Heart left ventricle (tissue), 16 donors: ENCODE measurements around the gene NXPE3. TPM values are rescaled to one million over a fixed set of nuclear protein-coding genes. Genes with fewer than 3 reads are reported as not detected.

ENCODE experiments used
- ATAC-seq, 4 donors: fragments of 200-7000 bp; cut with Tn5 transposase; one replicate each; pipeline ENCODE4 v1.9.1; 2020 to 2022; ENCODE audit warnings: moderate library complexity in 4 of 4, mild to moderate bottlenecking in 3 of 4, moderate number of reproducible peaks in 1 of 4
- DNase-seq, 5 donors: peaks; one replicate each; pipeline ENCODE4 v3.0.0-alpha.2; 2020
- H3K27ac ChIP-seq, 12 donors: fragments of 200-600 bp; sonication (generic) in 4 of 12; one replicate each; pipeline versions ENCODE4 v1.5.0 to v1.8.0; 2016 to 2022; ENCODE audit warnings: mild to moderate bottlenecking in 2 of 12
- H3K27me3 ChIP-seq, 9 donors: fragments of 200-600 bp; sonication (generic) in 2 of 9; one replicate each; pipeline versions ENCODE4 v1.5.1 to v1.8.0; 2016 to 2022; ENCODE audit warnings: mild to moderate bottlenecking in 3 of 9
- H3K36me3 ChIP-seq, 9 donors: fragments of 200-600 bp; sonication (generic) in 2 of 9; one replicate each; pipeline versions ENCODE4 v1.5.0 to v1.8.0; 2018 to 2022; ENCODE audit warnings: mild to moderate bottlenecking in 2 of 9
- H3K4me1 ChIP-seq, 12 donors: fragments of 200-600 bp; sonication (generic) in 4 of 12; one replicate each; pipeline versions ENCODE4 v1.5.0 to v1.8.0; 2016 to 2022; ENCODE audit warnings: mild to moderate bottlenecking in 3 of 12
- H3K4me3 ChIP-seq, 12 donors: fragments of 200-600 bp; sonication (generic) in 4 of 12; one replicate each; pipeline versions ENCODE4 v1.5.0 to v1.8.0; 2017 to 2022; ENCODE audit warnings: mild to moderate bottlenecking in 9 of 12, moderate library complexity in 4 of 12
- H3K9me3 ChIP-seq, 12 donors: fragments of 200-600 bp; sonication (generic) in 4 of 12; one replicate each; pipeline versions ENCODE4 v1.5.0 to v1.8.0; 2016 to 2022; ENCODE audit warnings: mild to moderate bottlenecking in 1 of 12
- POLR2A ChIP-seq, 2 donors: fragments of 450-650 bp; IDR thresholded peaks; one replicate each; pipeline ENCODE4 v1.6.1; 2017; ENCODE audit warnings: antibody characterized with exemption in 2 of 2, mild to moderate bottlenecking in 2 of 2, moderate library complexity in 2 of 2
- WGBS, 4 donors: extraction: QIAGEN DNeasy Blood & Tissue Kit in 2 of 4; methylation state at CpG; one replicate each; pipeline versions ENCODE4 v1.1.5 to v1.1.7; 2013 to 2018; 5-methylcytosine and 5-hydroxymethylcytosine counted together
- intact Hi-C, 10 donors: fragments of 100-400 bp; cut with DNase I; formaldehyde crosslinking; loops; one replicate each; pipeline versions ENCODE4 v1.11.1 to v1.14.2; 2022
- polyA plus RNA-seq, 2 donors: library from polyadenylated mRNA; stranded (reverse); fragments of 200-250 nt; gene quantifications; one replicate each; pipeline ENCODE4 v1.2.3, GENCODE V29; 2013
- total RNA-seq, 9 donors: library from RNA; depleted of rRNA in 2 of 9; stranded (reverse); fragments of >200 nt in 2 of 9; fragmentation: NEBNext Ultra II Directional in 3 of 9; extraction: Animal tissue kit (Norgen Biotek cat#: 25700) in 3 of 9; gene quantifications; one replicate each; pipeline versions ENCODE4 v1.1.0 to v1.2.4, GENCODE V29; 2016 to 2023
- TF ChIP-seq, protein P1 (sequence below), 12 donors: fragments of 200-600 bp; sonication (generic) in 4 of 12; IDR thresholded peaks; one replicate each; pipeline versions ENCODE4 v1.5.0 to v1.8.0; 2018 to 2022; ENCODE audit warnings: antibody characterized with exemption in 12 of 12, mild to moderate bottlenecking in 5 of 12
- donor health status: ischemic (EF 13 %, LVEDD 7.1; RV severe dilation, severe dysfunction).
- donor health status: healthy with polysubstance abuse.
- donor health status: DM: no; HTN: yes; CAD: no.
- donor health status: DM: no; HTN: no; CAD: no.
- donor health status: ischemic (EF 25% LVEDD 6.9; RV normal size, moderate dysfunction).
- donor health status: ischemic (EF 25% LVEDD 5.7; RV mildly dilated, moderate dysfunction).
- donor health status: healthy.
- donor health status: DM: yes; HTN: yes; CAD: no.
- donor health status: ischemic (EF 35%, LVEDD 5.7; RV mildly dilated, moderate dysfunction).
- donor health status: nonischemic (EF 11% LVEDD 7.7; RV severe dilation, severe dysfunction).
- donor health status: DM: yes; HTN: yes; CAD: no.
- donor health status: PGD.
- donor health status: ischemic (EF 29% LVEDD 5.4; RV normal size, mild dysfunction).
- donor health status: nonischemic (EF 23%, LVEDD 6.1; RV moderate dilation, normal function).

Gene NXPE3
- total and polyA plus RNA-seq, 11 donors, result 13.3 to 43.8 (median 35.6) TPM

DNA sequence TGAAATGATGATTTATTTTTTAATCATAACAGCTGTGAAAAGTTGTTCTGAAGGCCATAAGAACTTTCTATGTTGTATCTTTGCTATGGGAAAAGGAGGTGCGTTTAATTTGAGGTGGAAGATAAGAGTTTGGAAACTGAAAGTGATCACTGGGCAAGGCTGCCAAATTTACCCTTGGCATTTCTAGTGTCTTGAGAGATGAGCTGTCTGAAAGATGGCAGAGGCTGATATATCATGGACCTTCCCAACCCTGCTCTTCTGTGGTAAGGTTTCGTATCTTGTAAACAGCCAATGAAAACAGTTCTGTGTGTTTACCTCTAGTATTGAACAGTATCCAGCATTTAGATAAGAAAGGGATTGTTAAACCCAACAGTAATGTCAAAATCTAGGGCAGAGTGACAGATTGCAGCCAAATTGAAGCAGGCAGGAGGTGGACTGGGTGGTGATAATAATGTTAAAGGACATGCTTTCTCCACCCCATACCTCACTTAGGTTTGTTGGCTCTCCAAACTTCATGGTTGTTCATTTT, 54.5 kb downstream of the NXPE3 start:
- Histone ChIP-seq H3K4me1 (peaks cover 0 to 48% (median 18%) of the 10 kb centered on the region in 12 donors), H3K4me3 (no peak overlapping the region), H3K27me3 (no peaks in the 10 kb centered on the region), H3K27ac (no peak overlapping the region), H3K9me3 (no peaks in the 10 kb centered on the region), H3K36me3 (no peaks in the 10 kb centered on the region)
- TF ChIP-seq, protein P1, sequence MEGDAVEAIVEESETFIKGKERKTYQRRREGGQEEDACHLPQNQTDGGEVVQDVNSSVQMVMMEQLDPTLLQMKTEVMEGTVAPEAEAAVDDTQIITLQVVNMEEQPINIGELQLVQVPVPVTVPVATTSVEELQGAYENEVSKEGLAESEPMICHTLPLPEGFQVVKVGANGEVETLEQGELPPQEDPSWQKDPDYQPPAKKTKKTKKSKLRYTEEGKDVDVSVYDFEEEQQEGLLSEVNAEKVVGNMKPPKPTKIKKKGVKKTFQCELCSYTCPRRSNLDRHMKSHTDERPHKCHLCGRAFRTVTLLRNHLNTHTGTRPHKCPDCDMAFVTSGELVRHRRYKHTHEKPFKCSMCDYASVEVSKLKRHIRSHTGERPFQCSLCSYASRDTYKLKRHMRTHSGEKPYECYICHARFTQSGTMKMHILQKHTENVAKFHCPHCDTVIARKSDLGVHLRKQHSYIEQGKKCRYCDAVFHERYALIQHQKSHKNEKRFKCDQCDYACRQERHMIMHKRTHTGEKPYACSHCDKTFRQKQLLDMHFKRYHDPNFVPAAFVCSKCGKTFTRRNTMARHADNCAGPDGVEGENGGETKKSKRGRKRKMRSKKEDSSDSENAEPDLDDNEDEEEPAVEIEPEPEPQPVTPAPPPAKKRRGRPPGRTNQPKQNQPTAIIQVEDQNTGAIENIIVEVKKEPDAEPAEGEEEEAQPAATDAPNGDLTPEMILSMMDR (IDR thresholded peaks at IDR 0.05), result no peak
- TF ChIP-seq POLR2A (IDR thresholded peaks at IDR 0.05), result no peak
- DNase-seq (no peak), ATAC-seq (no peak)
- intact Hi-C loops, result no loop called here
- 81 to 85% (median 83%) methylated on average over 2 of the region's 2 CpGs for WGBS, 4 donors

DNA sequence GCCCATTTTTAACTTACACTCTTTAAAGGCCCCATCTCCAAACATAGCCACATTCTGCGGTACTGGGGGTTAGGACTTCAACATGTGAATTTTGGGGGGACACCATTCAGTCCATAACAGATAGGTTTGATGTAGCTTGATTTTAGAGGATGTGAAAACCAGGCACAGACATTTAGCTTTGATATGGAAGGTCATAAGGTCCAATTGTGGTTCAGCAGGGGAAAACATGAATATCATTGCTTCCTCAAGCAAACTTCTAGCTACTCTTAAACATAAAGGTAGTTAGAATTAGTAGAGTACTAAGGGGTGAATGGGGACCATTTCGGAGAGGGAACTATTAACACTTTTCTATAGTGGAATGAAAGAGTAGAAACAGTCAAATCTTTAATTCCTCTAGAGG, 56.7 kb downstream of the NXPE3 start:
- WGBS, 4 donors, result 91 to 98% (median 97%) methylated on average over 2 of the region's 2 CpGs
- Histone ChIP-seq H3K27me3 (no peaks in the 10 kb centered on the region), H3K9me3 (no peaks in the 10 kb centered on the region), H3K4me3 (no peak overlapping the region), H3K36me3 (no peaks in the 10 kb centered on the region), H3K27ac (no peak overlapping the region), H3K4me1 (peaks cover 0 to 30% (median 4%) of the 10 kb centered on the region in 12 donors)
- ATAC-seq, result no peak
- TF ChIP-seq POLR2A (IDR thresholded peaks at IDR 0.05), result no peak
- TF ChIP-seq, protein P1 (IDR thresholded peaks at IDR 0.05), result no peak
- intact Hi-C loops, result no loop called here
- DNase-seq, result no peak

DNA sequence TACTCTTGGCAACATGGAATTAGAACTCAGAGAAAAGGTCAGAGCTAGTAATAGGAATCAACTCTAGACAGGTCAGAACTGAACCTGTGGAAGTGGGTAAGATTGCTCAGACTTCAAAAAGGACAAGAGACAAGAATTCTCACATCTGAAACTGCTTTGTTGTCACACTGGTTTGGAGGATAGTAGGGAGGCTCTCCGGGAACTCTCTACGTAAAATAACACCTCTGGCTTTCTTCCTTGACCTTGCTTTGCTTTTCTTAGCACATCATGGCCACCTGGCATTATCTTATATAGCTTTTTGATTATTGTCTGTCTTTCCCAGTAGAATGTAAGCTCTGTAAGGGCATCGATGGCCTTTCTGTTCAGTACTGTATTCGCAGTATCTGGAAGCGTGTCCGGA, 57.1 kb downstream of the NXPE3 start:
- H3K4me1 ChIP-seq, result peaks cover 0 to 30% (median 4%) of the 10 kb centered on the region in 12 donors
- TF ChIP-seq POLR2A (IDR thresholded peaks at IDR 0.05), result no peak
- TF ChIP-seq, protein P1 (IDR thresholded peaks at IDR 0.05), result no peak

DNA sequence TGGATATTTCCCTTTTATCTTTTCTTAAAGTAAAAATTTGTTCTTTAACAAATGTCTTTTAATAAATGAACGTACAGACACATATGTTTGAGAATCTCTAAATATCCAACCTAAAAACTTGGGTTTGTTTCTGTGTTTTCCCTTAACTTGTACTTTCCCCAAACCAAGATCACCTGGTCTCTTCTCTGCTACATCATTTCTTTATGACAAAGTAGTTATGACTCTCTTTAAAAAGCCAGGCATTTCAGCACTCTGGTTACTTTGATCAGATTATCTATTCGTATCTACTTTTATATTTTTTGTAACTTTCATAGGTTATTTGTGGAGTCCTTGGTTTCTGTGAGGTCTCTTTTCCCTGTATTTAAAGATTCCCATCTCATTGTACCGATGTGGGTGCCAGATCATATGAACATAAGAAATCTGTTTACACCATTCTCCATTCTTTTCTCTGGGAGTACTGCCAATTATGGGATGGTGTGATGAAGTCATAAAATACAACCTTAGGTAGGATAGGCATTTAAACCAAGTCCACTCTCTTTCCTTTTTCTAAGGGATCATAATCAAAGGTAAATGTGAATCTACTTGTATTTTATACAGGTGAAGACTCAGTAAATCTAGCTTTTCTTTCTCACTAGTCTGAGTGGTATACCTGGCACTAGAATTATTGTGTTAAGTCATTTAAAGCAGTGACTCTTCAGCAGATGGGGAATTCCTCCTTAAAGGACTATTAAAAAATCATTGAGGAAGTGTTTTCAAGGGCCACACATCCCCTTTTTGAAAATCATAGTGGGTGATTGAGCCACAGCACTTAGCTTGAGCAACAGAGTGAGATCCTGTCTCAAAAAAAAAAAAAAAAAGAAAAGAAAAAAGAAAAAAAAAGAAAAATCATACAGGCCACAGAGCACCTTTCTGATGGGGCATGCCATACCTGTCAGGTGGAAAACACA, 57.9 kb downstream of the NXPE3 start:
- WGBS, 4 donors, result 57 to 69% (median 65%) methylated on average over 3 of the region's 3 CpGs
- H3K27me3 ChIP-seq, result no peaks in the 10 kb centered on the region
- ATAC-seq (peak; percentile 16 to 48 (median 31)), DNase-seq (no peak)
- intact Hi-C loops, result no loop called here
- no peaks in the 10 kb centered on the region for H3K9me3 ChIP-seq
- H3K36me3 ChIP-seq, result no peaks in the 10 kb centered on the region
- H3K27ac ChIP-seq, result peak overlapping the region in 1 of 12 donors; percentile 56
- H3K4me3 ChIP-seq, result no peak overlapping the region
- H3K4me1 ChIP-seq, result peaks cover 0 to 30% (median 4%) of the 10 kb centered on the region in 12 donors
- no peak for TF ChIP-seq POLR2A (IDR thresholded peaks at IDR 0.05)

More for the DNA sequence above, 57.1 kb downstream of the NXPE3 start:
- DNase-seq, result no peak
- H3K4me3 ChIP-seq, result no peak overlapping the region
- no peak for ATAC-seq
- no peaks in the 10 kb centered on the region for H3K9me3 ChIP-seq
- 96 to 98% (median 96%) methylated on average over 6 of the region's 6 CpGs for WGBS, 4 donors
- H3K27ac ChIP-seq, result no peak overlapping the region
- no peaks in the 10 kb centered on the region for H3K27me3 ChIP-seq
- H3K36me3 ChIP-seq, result no peaks in the 10 kb centered on the region
- intact Hi-C loops, result no loop called here
